ENCODE measurements around the gene RFT1. TPM values are rescaled to one million over a fixed set of nuclear protein-coding genes. Genes with fewer than 3 reads are reported as not detected.

Gene RFT1
- total RNA-seq, 1 experiment from 2014 or later = 26.3 TPM

DNA sequence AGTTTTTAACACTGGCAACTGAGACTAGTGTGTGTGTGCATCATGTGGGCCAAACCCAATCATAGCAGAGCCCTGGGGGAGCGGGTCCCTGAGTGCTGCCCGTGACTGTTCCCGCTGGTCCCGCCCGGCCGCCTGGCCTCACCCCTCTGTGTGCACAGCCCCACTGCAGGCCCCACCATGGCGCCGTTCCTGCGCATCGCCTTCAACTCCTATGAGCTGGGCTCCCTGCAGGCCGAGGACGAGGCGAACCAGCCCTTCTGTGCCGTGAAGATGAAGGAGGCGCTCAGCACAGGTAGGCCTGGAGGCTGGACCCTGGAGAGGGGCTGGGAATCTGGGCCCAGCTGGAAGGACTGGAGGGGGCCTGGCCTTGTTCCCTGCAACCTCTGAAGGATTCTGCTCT is 48.0 kb upstream of the RFT1 start:
- TF ChIP-seq PRRX2 (CRISPR knock-in tag; IDR thresholded peaks at IDR 0.05) = no peak
- TF ChIP-seq JAZF1 (CRISPR knock-in tag; IDR thresholded peaks at IDR 0.05) = no peak
- TF ChIP-seq ZNF232 (CRISPR knock-in tag; IDR thresholded peaks at IDR 0.05) = no peak
- no peak for TF ChIP-seq EMX1 (CRISPR knock-in tag; IDR thresholded peaks at IDR 0.05)
- TF ChIP-seq, protein P1, sequence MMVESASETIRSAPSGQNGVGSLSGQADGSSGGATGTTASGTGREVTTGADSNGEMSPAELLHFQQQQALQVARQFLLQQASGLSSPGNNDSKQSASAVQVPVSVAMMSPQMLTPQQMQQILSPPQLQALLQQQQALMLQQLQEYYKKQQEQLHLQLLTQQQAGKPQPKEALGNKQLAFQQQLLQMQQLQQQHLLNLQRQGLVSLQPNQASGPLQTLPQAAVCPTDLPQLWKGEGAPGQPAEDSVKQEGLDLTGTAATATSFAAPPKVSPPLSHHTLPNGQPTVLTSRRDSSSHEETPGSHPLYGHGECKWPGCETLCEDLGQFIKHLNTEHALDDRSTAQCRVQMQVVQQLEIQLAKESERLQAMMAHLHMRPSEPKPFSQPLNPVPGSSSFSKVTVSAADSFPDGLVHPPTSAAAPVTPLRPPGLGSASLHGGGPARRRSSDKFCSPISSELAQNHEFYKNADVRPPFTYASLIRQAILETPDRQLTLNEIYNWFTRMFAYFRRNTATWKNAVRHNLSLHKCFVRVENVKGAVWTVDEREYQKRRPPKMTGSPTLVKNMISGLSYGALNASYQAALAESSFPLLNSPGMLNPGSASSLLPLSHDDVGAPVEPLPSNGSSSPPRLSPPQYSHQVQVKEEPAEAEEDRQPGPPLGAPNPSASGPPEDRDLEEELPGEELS (CRISPR knock-in tag; IDR thresholded peaks at IDR 0.05) = no peak
- TF ChIP-seq, protein P2, sequence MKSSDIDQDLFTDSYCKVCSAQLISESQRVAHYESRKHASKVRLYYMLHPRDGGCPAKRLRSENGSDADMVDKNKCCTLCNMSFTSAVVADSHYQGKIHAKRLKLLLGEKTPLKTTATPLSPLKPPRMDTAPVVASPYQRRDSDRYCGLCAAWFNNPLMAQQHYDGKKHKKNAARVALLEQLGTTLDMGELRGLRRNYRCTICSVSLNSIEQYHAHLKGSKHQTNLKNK (CRISPR knock-in tag; IDR thresholded peaks at IDR 0.05) = no peak
- no peak for TF ChIP-seq ZNF671 (CRISPR knock-in tag; IDR thresholded peaks at IDR 0.05)
- no peak for TF ChIP-seq GRHL2 (CRISPR knock-in tag; IDR thresholded peaks at IDR 0.05; ENCODE audit: insufficient replicate concordance, severe bottlenecking)
- TF ChIP-seq ETV6 (CRISPR knock-in tag; IDR thresholded peaks at IDR 0.05) = no peak
- TF ChIP-seq ZNF423 (CRISPR knock-in tag; IDR thresholded peaks at IDR 0.05) = no peak
- TF ChIP-seq ZBTB21 (CRISPR knock-in tag; IDR thresholded peaks at IDR 0.05; ENCODE audit: borderline replicate concordance) = no peak
- TF ChIP-seq ELF4 (CRISPR knock-in tag; IDR thresholded peaks at IDR 0.05; ENCODE audit: low read depth) = no peak
- no peak for TF ChIP-seq ZNF317 (CRISPR knock-in tag; IDR thresholded peaks at IDR 0.05; ENCODE audit: borderline replicate concordance, low read depth)
- TF ChIP-seq, protein P3, sequence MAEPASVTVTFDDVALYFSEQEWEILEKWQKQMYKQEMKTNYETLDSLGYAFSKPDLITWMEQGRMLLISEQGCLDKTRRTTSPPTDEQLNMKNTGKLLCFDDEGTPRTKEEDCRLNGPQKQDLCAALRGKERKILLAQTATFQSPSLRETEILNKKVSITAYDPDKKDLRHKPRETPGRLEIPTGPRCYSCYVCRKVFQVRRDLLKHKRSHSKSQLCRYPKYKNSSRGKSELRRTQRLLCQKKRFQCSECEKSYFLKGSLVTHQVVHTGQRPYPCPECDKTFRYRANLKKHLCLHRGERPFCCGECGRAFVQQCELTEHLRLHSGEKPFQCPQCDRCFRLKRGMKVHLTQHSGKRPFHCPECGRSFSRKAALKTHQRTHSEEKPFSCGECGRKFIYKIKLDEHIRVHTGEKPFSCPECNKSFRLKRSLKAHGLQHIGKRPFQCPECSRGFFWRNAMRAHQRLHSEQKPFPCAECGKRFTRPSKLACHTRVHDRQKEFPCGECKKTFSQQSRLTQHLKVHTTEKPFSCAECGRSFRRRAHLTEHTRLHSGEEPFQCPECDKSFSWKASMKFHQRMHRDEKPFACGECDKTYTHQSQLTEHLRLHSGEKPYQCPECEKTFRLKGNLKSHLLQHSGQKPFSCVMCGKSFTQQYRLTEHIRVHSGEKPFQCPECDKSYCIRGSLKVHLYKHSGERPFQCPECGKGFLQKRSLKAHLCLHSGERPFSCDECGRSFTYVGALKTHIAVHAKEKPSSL (CRISPR knock-in tag; conservative IDR thresholded peaks at IDR 0.05) = no peak
- TF ChIP-seq, protein P4, sequence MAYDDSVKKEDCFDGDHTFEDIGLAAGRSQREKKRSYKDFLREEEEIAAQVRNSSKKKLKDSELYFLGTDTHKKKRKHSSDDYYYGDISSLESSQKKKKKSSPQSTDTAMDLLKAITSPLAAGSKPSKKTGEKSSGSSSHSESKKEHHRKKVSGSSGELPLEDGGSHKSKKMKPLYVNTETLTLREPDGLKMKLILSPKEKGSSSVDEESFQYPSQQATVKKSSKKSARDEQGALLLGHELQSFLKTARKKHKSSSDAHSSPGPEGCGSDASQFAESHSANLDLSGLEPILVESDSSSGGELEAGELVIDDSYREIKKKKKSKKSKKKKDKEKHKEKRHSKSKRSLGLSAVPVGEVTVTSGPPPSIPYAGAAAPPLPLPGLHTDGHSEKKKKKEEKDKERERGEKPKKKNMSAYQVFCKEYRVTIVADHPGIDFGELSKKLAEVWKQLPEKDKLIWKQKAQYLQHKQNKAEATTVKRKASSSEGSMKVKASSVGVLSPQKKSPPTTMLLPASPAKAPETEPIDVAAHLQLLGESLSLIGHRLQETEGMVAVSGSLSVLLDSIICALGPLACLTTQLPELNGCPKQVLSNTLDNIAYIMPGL (CRISPR knock-in tag; IDR thresholded peaks at IDR 0.05) = no peak
- no peak for TF ChIP-seq SMAD3 (CRISPR knock-in tag; IDR thresholded peaks at IDR 0.05; ENCODE audit: borderline replicate concordance)
- TF ChIP-seq, protein P5, sequence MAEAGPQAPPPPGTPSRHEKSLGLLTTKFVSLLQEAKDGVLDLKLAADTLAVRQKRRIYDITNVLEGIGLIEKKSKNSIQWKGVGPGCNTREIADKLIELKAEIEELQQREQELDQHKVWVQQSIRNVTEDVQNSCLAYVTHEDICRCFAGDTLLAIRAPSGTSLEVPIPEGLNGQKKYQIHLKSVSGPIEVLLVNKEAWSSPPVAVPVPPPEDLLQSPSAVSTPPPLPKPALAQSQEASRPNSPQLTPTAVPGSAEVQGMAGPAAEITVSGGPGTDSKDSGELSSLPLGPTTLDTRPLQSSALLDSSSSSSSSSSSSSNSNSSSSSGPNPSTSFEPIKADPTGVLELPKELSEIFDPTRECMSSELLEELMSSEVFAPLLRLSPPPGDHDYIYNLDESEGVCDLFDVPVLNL (CRISPR knock-in tag; IDR thresholded peaks at IDR 0.05; ENCODE audit: borderline replicate concordance, low read depth) = no peak
- TF ChIP-seq, protein P6, sequence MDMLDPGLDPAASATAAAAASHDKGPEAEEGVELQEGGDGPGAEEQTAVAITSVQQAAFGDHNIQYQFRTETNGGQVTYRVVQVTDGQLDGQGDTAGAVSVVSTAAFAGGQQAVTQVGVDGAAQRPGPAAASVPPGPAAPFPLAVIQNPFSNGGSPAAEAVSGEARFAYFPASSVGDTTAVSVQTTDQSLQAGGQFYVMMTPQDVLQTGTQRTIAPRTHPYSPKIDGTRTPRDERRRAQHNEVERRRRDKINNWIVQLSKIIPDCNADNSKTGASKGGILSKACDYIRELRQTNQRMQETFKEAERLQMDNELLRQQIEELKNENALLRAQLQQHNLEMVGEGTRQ (CRISPR knock-in tag; IDR thresholded peaks at IDR 0.05) = no peak
- Mint-ChIP-seq H3K36me3 (no peaks in the 10 kb centered on the region), H3K4me1 (peaks cover 6% of the 10 kb centered on the region), H3K27ac (no peak overlapping the region; the same call in 1 of the 2 replicates), H3K4me3 (no peak overlapping the region), H3K27me3 (ENCODE audit: low read depth) (no peaks in the 10 kb centered on the region), H3K9me3 (no peaks in the 10 kb centered on the region)
- no peak for DNase-seq (ENCODE audit: low spot score)
- CTCF ChIA-PET = interaction anchor here (0.6 kb wide), 1 partner anchor 31 kb away, joined by 3 read pairs; no protein-coding TSS in a partner anchor
- POLR2A ChIA-PET = no interaction called here
- ATAC-seq = no peak

Data from WTC11 (cell line).